HEK293 (cell line): ENCODE results near the gene ALDOC.

Experiments
- ATF2 ChIP-seq: fragments of 450-650 bp; formaldehyde crosslinking; IDR thresholded peaks from 2 replicates; pipeline ENCODE4 v1.5.1; 2016; ENCODE audit warnings: missing biosample characterization, missing genetic modification characterization, low read depth
- HOXA7 ChIP-seq: sonication (generic); formaldehyde crosslinking; IDR thresholded peaks from 2 replicates; pipeline ENCODE4 v1.8.1; 2022; ENCODE audit warnings: missing genetic modification reagents, borderline replicate concordance
- HOXC10 ChIP-seq: sonication (generic); formaldehyde crosslinking; IDR thresholded peaks from 2 replicates; pipeline ENCODE4 v1.8.1; 2023; ENCODE audit warnings: mild to moderate bottlenecking, missing genetic modification reagents
- KLF7 ChIP-seq: fragments of 450-650 bp; formaldehyde crosslinking; IDR thresholded peaks from 2 replicates; pipeline ENCODE4 v1.5.1; 2016; ENCODE audit warnings: missing biosample characterization, missing genetic modification characterization, borderline replicate concordance
- MYNN ChIP-seq: fragments of 450-650 bp; formaldehyde crosslinking; IDR thresholded peaks from 2 replicates; pipeline ENCODE4 v1.5.1; 2016; ENCODE audit warnings: missing biosample characterization, missing genetic modification characterization, borderline replicate concordance
- MZF1 ChIP-seq: fragments of 450-650 bp; formaldehyde crosslinking; IDR thresholded peaks from 2 replicates; pipeline ENCODE4 v1.5.1; 2017; ENCODE audit warnings: missing biosample characterization, missing genetic modification characterization, borderline replicate concordance
- REST ChIP-seq: fragments of 450-650 bp; formaldehyde crosslinking; IDR thresholded peaks from 2 replicates; pipeline ENCODE4 v1.5.1; 2016; ENCODE audit warnings: missing biosample characterization, missing genetic modification characterization
- YY1 ChIP-seq: fragments of 450-650 bp; formaldehyde crosslinking; IDR thresholded peaks from 2 replicates; pipeline ENCODE4 v1.5.1; 2018; ENCODE audit warnings: missing biosample characterization, missing genetic modification characterization
- YY2 ChIP-seq: fragments of 450-650 bp; formaldehyde crosslinking; IDR thresholded peaks from 2 replicates; pipeline ENCODE4 v1.5.1; 2016; ENCODE audit warnings: missing biosample characterization, missing genetic modification characterization
- ZBTB1 ChIP-seq: fragments of 450-650 bp; formaldehyde crosslinking; IDR thresholded peaks from 2 replicates; pipeline ENCODE4 v1.5.1; 2016; ENCODE audit warnings: missing biosample characterization, missing genetic modification characterization
- ZBTB17 ChIP-seq: fragments of 450-650 bp; formaldehyde crosslinking; IDR thresholded peaks from 2 replicates; pipeline ENCODE4 v1.5.1; 2016; ENCODE audit warnings: missing biosample characterization, missing genetic modification characterization
- ZBTB6 ChIP-seq: fragments of 450-650 bp; formaldehyde crosslinking; IDR thresholded peaks from 2 replicates; pipeline ENCODE4 v1.5.1; 2017; ENCODE audit warnings: missing biosample characterization, missing genetic modification characterization
- ZEB2 ChIP-seq: fragments of 450-650 bp; formaldehyde crosslinking; IDR thresholded peaks from 2 replicates; pipeline ENCODE4 v1.5.1; 2016; ENCODE audit warnings: missing biosample characterization, missing genetic modification characterization
- ZFHX2 ChIP-seq: fragments of 450-650 bp; formaldehyde crosslinking; conservative IDR thresholded peaks from 2 replicates; pipeline ENCODE4 v1.5.1; 2016; ENCODE audit warnings: missing biosample characterization, missing genetic modification characterization
- ZNF10 ChIP-seq: fragments of 450-650 bp; formaldehyde crosslinking; IDR thresholded peaks from 2 replicates; pipeline ENCODE4 v1.5.1; 2017; ENCODE audit warnings: missing biosample characterization, missing genetic modification characterization
- ZNF140 ChIP-seq: fragments of 450-650 bp; formaldehyde crosslinking; IDR thresholded peaks from 2 replicates; pipeline ENCODE4 v1.5.1; 2016; ENCODE audit warnings: missing biosample characterization, missing genetic modification characterization
- ZNF146 ChIP-seq: fragments of 450-650 bp; formaldehyde crosslinking; IDR thresholded peaks from 2 replicates; pipeline ENCODE4 v1.5.1; 2016; ENCODE audit warnings: missing biosample characterization, missing genetic modification characterization
- ZNF148 ChIP-seq: fragments of 450-650 bp; formaldehyde crosslinking; IDR thresholded peaks from 2 replicates; pipeline ENCODE4 v1.5.0; 2017; ENCODE audit warnings: missing biosample characterization, missing genetic modification characterization, borderline replicate concordance
- ZNF157 ChIP-seq: fragments of 450-650 bp; formaldehyde crosslinking; IDR thresholded peaks from 2 replicates; pipeline ENCODE4 v1.5.1; 2016; ENCODE audit warnings: missing biosample characterization, missing genetic modification characterization
- ZNF174 ChIP-seq: fragments of 450-650 bp; formaldehyde crosslinking; IDR thresholded peaks from 2 replicates; pipeline ENCODE4 v1.5.0; 2017; ENCODE audit warnings: missing biosample characterization, mild to moderate bottlenecking, missing genetic modification characterization
- ZNF184 ChIP-seq: fragments of 450-650 bp; IDR thresholded peaks from 2 replicates; pipeline ENCODE4 v1.5.1; 2018; ENCODE audit warnings: missing biosample characterization, mild to moderate bottlenecking, missing genetic modification characterization
- ZNF214 ChIP-seq: fragments of 450-650 bp; formaldehyde crosslinking; IDR thresholded peaks from 2 replicates; pipeline ENCODE4 v1.5.1; 2017; ENCODE audit warnings: missing biosample characterization, mild to moderate bottlenecking, missing genetic modification characterization, borderline replicate concordance
- ZNF423 ChIP-seq: fragments of 450-650 bp; formaldehyde crosslinking; IDR thresholded peaks from 2 replicates; pipeline ENCODE4 v1.5.1; 2016; ENCODE audit warnings: missing biosample characterization, missing genetic modification characterization
- ZNF529 ChIP-seq: fragments of 450-650 bp; formaldehyde crosslinking; IDR thresholded peaks from 2 replicates; pipeline ENCODE4 v1.5.1; 2017; ENCODE audit warnings: missing genetic modification characterization, missing biosample characterization; ENCODE audit not compliant: insufficient replicate concordance
- ZNF530 ChIP-seq: fragments of 450-650 bp; formaldehyde crosslinking; IDR thresholded peaks from 2 replicates; pipeline ENCODE4 v1.5.1; 2016; ENCODE audit warnings: low read depth, missing biosample characterization, missing genetic modification characterization
- ZNF549 ChIP-seq: fragments of 450-650 bp; IDR thresholded peaks from 2 replicates; pipeline ENCODE4 v1.5.1; 2018; ENCODE audit warnings: missing biosample characterization, missing genetic modification characterization, mild to moderate bottlenecking, inconsistent platforms, moderate library complexity
- ZNF558 ChIP-seq: fragments of 450-650 bp; formaldehyde crosslinking; IDR thresholded peaks from 2 replicates; pipeline ENCODE4 v1.5.1; 2016; ENCODE audit warnings: missing biosample characterization, missing genetic modification characterization
- ZNF585B ChIP-seq: fragments of 450-650 bp; formaldehyde crosslinking; IDR thresholded peaks from 2 replicates; pipeline ENCODE4 v1.5.1; 2016; ENCODE audit warnings: missing biosample characterization, missing genetic modification characterization
- ZNF596 ChIP-seq: fragments of 450-650 bp; IDR thresholded peaks from 2 replicates; pipeline ENCODE4 v1.5.0; 2018; ENCODE audit warnings: missing biosample characterization, mild to moderate bottlenecking, missing genetic modification characterization, moderate library complexity
- ZNF629 ChIP-seq: fragments of 450-650 bp; formaldehyde crosslinking; IDR thresholded peaks from 2 replicates; pipeline ENCODE4 v1.5.1; 2017; ENCODE audit warnings: missing biosample characterization, missing genetic modification characterization
- ZNF660 ChIP-seq: fragments of 450-650 bp; IDR thresholded peaks from 2 replicates; pipeline ENCODE4 v1.5.1; 2018; ENCODE audit warnings: missing biosample characterization, mild to moderate bottlenecking, missing genetic modification characterization
- ZNF747 ChIP-seq: fragments of 450-650 bp; formaldehyde crosslinking; IDR thresholded peaks from 2 replicates; pipeline ENCODE4 v1.5.1; 2016; ENCODE audit warnings: missing biosample characterization, missing genetic modification characterization
- ZSCAN18 ChIP-seq: fragments of 450-650 bp; formaldehyde crosslinking; IDR thresholded peaks from 2 replicates; pipeline ENCODE4 v1.5.1; 2016; ENCODE audit warnings: missing biosample characterization, missing genetic modification characterization

The ALDOC gene

GRCh38 chr17:28598799-28599310 is 22.2 kb upstream of the ALDOC start, which contains the start of gene SPAG5 (continued):
- TF ChIP-seq YY1 (tag by site-specific recombination) (peak; percentile 76), ZBTB6 (tag by site-specific recombination) (peak; percentile 5; the same call in 1 of the 2 replicates), ZNF214 (tag by site-specific recombination) (no peak), ZSCAN18 (tag by site-specific recombination) (no peak), MZF1 (tag by site-specific recombination) (no peak), ZNF146 (tag by site-specific recombination) (no peak), ZNF549 (no peak), ZNF423 (tag by site-specific recombination) (no peak), ZNF148 (tag by site-specific recombination) (no peak), ZBTB1 (no peak), ATF2 (no peak), ZNF585B (tag by site-specific recombination) (no peak), ZNF660 (tag by site-specific recombination) (no peak; the same call in none of the 2 replicates), KLF7 (tag by site-specific recombination) (no peak), ZNF629 (tag by site-specific recombination) (peak; percentile 8; the same call in 1 of the 2 replicates), HOXC10 (CRISPR knock-in tag) (no peak), ZNF529 (tag by site-specific recombination) (no peak), YY2 (peak; percentile 62; the same call in 1 of the 2 replicates), ZNF747 (tag by site-specific recombination) (no peak), MYNN (tag by site-specific recombination) (no peak), ZEB2 (tag by site-specific recombination) (no peak; the same call in 1 of the 2 replicates), ZFHX2 (tag by site-specific recombination) (no peak), HOXA7 (CRISPR knock-in tag) (no peak), ZNF184 (tag by site-specific recombination) (no peak), REST (tag by site-specific recombination) (no peak), ZNF157 (no peak), ZNF174 (tag by site-specific recombination) (no peak), ZNF596 (tag by site-specific recombination) (no peak), ZNF10 (tag by site-specific recombination) (no peak), ZNF140 (tag by site-specific recombination) (no peak), ZBTB17 (tag by site-specific recombination) (peak; percentile 85), ZNF530 (tag by site-specific recombination) (no peak), ZNF558 (tag by site-specific recombination) (no peak)
